GM23338 (cell line): ENCODE results near the gene CTTNBP2. TPM values are rescaled to one million over a fixed set of nuclear protein-coding genes. Genes with fewer than 3 reads are reported as not detected.

Source experiments
- ATAC-seq: fragments of 200-7000 bp; cut with Tn5 transposase; 3 replicates; pipeline ENCODE4 v1.9.1; 2020
- DNase-seq: peaks from one replicate; pipeline ENCODE4 v3.0.0-alpha.2; 2015; ENCODE audit warnings: low spot score
- H2AFZ ChIP-seq: fragments of 200-600 bp; sonication (generic); 2 replicates; pipeline ENCODE4 v1.8.0; 2016; ENCODE audit warnings: antibody characterized with exemption, mild to moderate bottlenecking, moderate library complexity
- H3F3A ChIP-seq: fragments of 200-600 bp; sonication (generic); replicated peaks from 2 replicates; pipeline ENCODE4 v1.8.0; 2017; ENCODE audit warnings: antibody characterized with exemption, mixed run types, low read depth
- H3K27ac ChIP-seq: fragments of 200-600 bp; sonication (generic); 2 replicates; pipeline ENCODE4 v1.6.1; 2016; ENCODE audit warnings: low read depth
- H3K27me3 ChIP-seq: fragments of 200-600 bp; sonication (generic); 2 replicates; pipeline ENCODE4 v1.8.0; 2016; ENCODE audit warnings: mild to moderate bottlenecking, mixed run types, moderate library complexity; ENCODE audit not compliant: insufficient read depth
- H3K36me3 ChIP-seq: fragments of 200-600 bp; sonication (generic); 2 replicates; pipeline ENCODE4 v1.8.0; 2016; ENCODE audit warnings: mild to moderate bottlenecking; ENCODE audit not compliant: insufficient read depth
- H3K4me1 ChIP-seq: fragments of 200-600 bp; sonication (generic); 2 replicates; pipeline ENCODE4 v1.8.0; 2016; ENCODE audit warnings: mild to moderate bottlenecking, moderate library complexity; ENCODE audit not compliant: insufficient read depth
- H3K4me2 ChIP-seq: fragments of 200-600 bp; sonication (generic); 2 replicates; pipeline ENCODE4 v1.7.1; 2017; ENCODE audit warnings: mixed run types
- H3K4me3 ChIP-seq: fragments of 200-600 bp; sonication (generic); 2 replicates; pipeline ENCODE4 v1.6.1; 2016; ENCODE audit warnings: mixed run types
- H3K79me2 ChIP-seq: fragments of 200-600 bp; sonication (generic); replicated peaks from 2 replicates; pipeline ENCODE4 v1.8.0; 2017; ENCODE audit warnings: mild to moderate bottlenecking; ENCODE audit not compliant: insufficient read depth
- H3K9me2 ChIP-seq: fragments of 200-600 bp; sonication (generic); 2 replicates; pipeline ENCODE4 v1.8.0; 2017; ENCODE audit not compliant: insufficient read depth
- H4K20me1 ChIP-seq: fragments of 200-600 bp; sonication (generic); replicated peaks from 2 replicates; pipeline ENCODE4 v1.8.0; 2017; ENCODE audit warnings: mild to moderate bottlenecking; ENCODE audit not compliant: insufficient read depth
- H3K27ac Mint-ChIP-seq: 2 replicates; pipeline ENCODE4 v1.8.0; 2020; ENCODE audit warnings: inconsistent platforms, mild to moderate bottlenecking, moderate library complexity, mixed read lengths
- H3K27me3 Mint-ChIP-seq: 3 replicates; pipeline ENCODE4 v1.8.0; 2022; ENCODE audit warnings: low read depth, mild to moderate bottlenecking, moderate library complexity, mixed read lengths, inconsistent platforms; ENCODE audit not compliant: insufficient read depth, poor library complexity
- H3K36me3 Mint-ChIP-seq: 3 replicates; pipeline ENCODE4 v1.8.0; 2021; ENCODE audit warnings: low read depth, mild to moderate bottlenecking, inconsistent platforms, moderate library complexity, mixed read lengths
- H3K4me1 Mint-ChIP-seq: 3 replicates; pipeline ENCODE4 v1.8.0; 2020; ENCODE audit warnings: mild to moderate bottlenecking, inconsistent platforms, mixed read lengths
- H3K4me3 Mint-ChIP-seq: 3 replicates; pipeline ENCODE4 v1.8.0; 2021; ENCODE audit warnings: moderate library complexity, mild to moderate bottlenecking, inconsistent platforms, mixed read lengths
- H3K9me3 Mint-ChIP-seq: 3 replicates; pipeline ENCODE4 v1.8.0; 2020; ENCODE audit warnings: moderate library complexity, mild to moderate bottlenecking, inconsistent platforms, mixed read lengths
- CREB1 ChIP-seq: fragments of 250-450 bp; sonication (Bioruptor Pico); IDR thresholded peaks from 2 replicates; pipeline ENCODE4 v1.5.0; 2020; ENCODE audit warnings: low read depth, mild to moderate bottlenecking, moderate library complexity
- CTCF ChIP-seq, 2 experiments: fragments of 200-600 bp in 1 of 2; sonication (generic) in 1 of 2; conservative IDR thresholded peaks; 2 replicates each; pipeline versions ENCODE4 v1.5.1 to v1.6.1; 2016 to 2017; ENCODE audit warnings: antibody characterized with exemption in 2 of 2, low read depth in 2 of 2, mild to moderate bottlenecking in 2 of 2, moderate library complexity in 1 of 2
- ETS1 ChIP-seq: IDR thresholded peaks from 2 replicates; pipeline ENCODE4 v1.6.1; 2016; ENCODE audit warnings: antibody characterized with exemption
- EZH2 ChIP-seq: fragments of 200-600 bp; sonication (generic); IDR thresholded peaks from one replicate; pipeline ENCODE4 v1.8.0; 2017; ENCODE audit warnings: antibody characterized with exemption, mild to moderate bottlenecking, low read depth; ENCODE audit not compliant: unreplicated experiment
- EZH2phosphoT487 ChIP-seq: fragments of 200-600 bp; sonication (generic); IDR thresholded peaks from one replicate; pipeline ENCODE4 v1.8.1; 2018; ENCODE audit warnings: antibody characterized with exemption; ENCODE audit not compliant: unreplicated experiment
- JUNB ChIP-seq: IDR thresholded peaks from one replicate; pipeline ENCODE4 v1.6.1; 2016; ENCODE audit warnings: antibody characterized with exemption; ENCODE audit not compliant: unreplicated experiment
- NANOG ChIP-seq: IDR thresholded peaks from 2 replicates; pipeline ENCODE4 v1.6.1; 2016; ENCODE audit warnings: antibody characterized with exemption, borderline replicate concordance
- POLR2AphosphoS5 ChIP-seq: IDR thresholded peaks from 2 replicates; pipeline ENCODE4 v1.6.1; 2016; ENCODE audit warnings: antibody characterized with exemption, low read depth
- REST ChIP-seq: IDR thresholded peaks from one replicate; pipeline ENCODE4 v1.6.1; 2018; ENCODE audit warnings: antibody characterized with exemption; ENCODE audit not compliant: unreplicated experiment
- STAT1 ChIP-seq: IDR thresholded peaks from one replicate; pipeline ENCODE4 v1.6.1; 2016; ENCODE audit warnings: antibody characterized with exemption; ENCODE audit not compliant: unreplicated experiment
- ZNF114 ChIP-seq: fragments of 250-450 bp; sonication (Bioruptor Pico); IDR thresholded peaks from 2 replicates; pipeline ENCODE4 v1.5.0; 2020; ENCODE audit warnings: mild to moderate bottlenecking, moderate library complexity
- ZNF331 ChIP-seq: fragments of 250-450 bp; sonication (Bioruptor Pico); IDR thresholded peaks from 2 replicates; pipeline ENCODE4 v1.5.0; 2020; ENCODE audit warnings: low read depth, mild to moderate bottlenecking, moderate library complexity
- ZNF462 ChIP-seq: fragments of 250-450 bp; sonication (Bioruptor Pico); IDR thresholded peaks from 2 replicates; pipeline ENCODE4 v1.5.0; 2020; ENCODE audit warnings: mild to moderate bottlenecking, moderate library complexity
- polyA plus RNA-seq: library from polyadenylated mRNA; unstranded; fragments of >200 nt; fragmentation: Nextera tagmentation; extraction: Ambion mirVana; gene quantifications from 2 replicates; pipeline ENCODE4 v1.2.1, GENCODE V29; 2016
- total RNA-seq: library from RNA; depleted of rRNA; stranded (reverse); fragments of >200 nt; shearing (Covaris generic); gene quantifications from 2 replicates; pipeline ENCODE4 v1.2.3, GENCODE V29; 2014

The CTTNBP2 gene
- total and polyA plus RNA-seq, 2 experiments from 2014 or later = 26.8 to 30.7 TPM

- no peak for TF ChIP-seq STAT1
Observed at GRCh38 chr7:117916309-117916708, 43.1 kb upstream of the CTTNBP2 start (continued).

- Mint-ChIP-seq H3K27ac (no peak overlapping the region), H3K27me3 (no peaks in the 10 kb centered on the region), H3K36me3 (no peaks in the 10 kb centered on the region), H3K4me3 (no peak overlapping the region), H3K9me3 (peaks cover 7% of the 10 kb centered on the region; the same call in 2 of the 3 replicates), H3K4me1 (no peaks in the 10 kb centered on the region)
- Histone ChIP-seq H3K79me2 (no peaks in the 10 kb centered on the region), H3F3A (no peaks in the 10 kb centered on the region), H2AFZ (no peak overlapping the region), H3K4me1 (no peaks in the 10 kb centered on the region), H3K4me3 (no peak overlapping the region), H3K27me3 (no peaks in the 10 kb centered on the region), H3K27ac (no peak overlapping the region), H3K4me2 (no peak overlapping the region), H4K20me1 (no peaks in the 10 kb centered on the region), H3K9me2 (no peaks in the 10 kb centered on the region), H3K36me3 (no peaks in the 10 kb centered on the region)
- DNase-seq = no peak
- ATAC-seq = no peak
- TF ChIP-seq CTCF (conservative IDR thresholded peaks at IDR 0.05; ENCODE audit: low read depth in 2 of 2) (no peak), POLR2AphosphoS5 (no peak), EZH2phosphoT487 (no peak), NANOG (no peak), ZNF331 (CRISPR knock-in tag) (no peak), STAT1 (no peak), REST (no peak), ZNF462 (CRISPR knock-in tag) (no peak), CREB1 (no peak), EZH2 (no peak), ZNF114 (CRISPR knock-in tag) (no peak), JUNB (no peak), ETS1 (no peak)
Observed at GRCh38 chr7:117912421-117912820, 39.2 kb upstream of the CTTNBP2 start.
